HG03520 (cell line): Measurements from ENCODE around the gene HYAL1.
A peak's percentile ranks its signal among the peaks of the same experiment; 100 is the strongest.
"Not testable (repeated sequence)": the region's sequence is repeated elsewhere in the genome, so short reads cannot be mapped to it uniquely, and the experiment has no call there.

ENCODE experiments used
- ATAC-seq: cut with Tn5 transposase; IDR thresholded peaks from one replicate; pipeline ENCODE4 v1.9.1; 2021; ENCODE audit warnings: mild to moderate bottlenecking, moderate library complexity; ENCODE audit not compliant: unreplicated experiment

The HYAL1 gene

DNA sequence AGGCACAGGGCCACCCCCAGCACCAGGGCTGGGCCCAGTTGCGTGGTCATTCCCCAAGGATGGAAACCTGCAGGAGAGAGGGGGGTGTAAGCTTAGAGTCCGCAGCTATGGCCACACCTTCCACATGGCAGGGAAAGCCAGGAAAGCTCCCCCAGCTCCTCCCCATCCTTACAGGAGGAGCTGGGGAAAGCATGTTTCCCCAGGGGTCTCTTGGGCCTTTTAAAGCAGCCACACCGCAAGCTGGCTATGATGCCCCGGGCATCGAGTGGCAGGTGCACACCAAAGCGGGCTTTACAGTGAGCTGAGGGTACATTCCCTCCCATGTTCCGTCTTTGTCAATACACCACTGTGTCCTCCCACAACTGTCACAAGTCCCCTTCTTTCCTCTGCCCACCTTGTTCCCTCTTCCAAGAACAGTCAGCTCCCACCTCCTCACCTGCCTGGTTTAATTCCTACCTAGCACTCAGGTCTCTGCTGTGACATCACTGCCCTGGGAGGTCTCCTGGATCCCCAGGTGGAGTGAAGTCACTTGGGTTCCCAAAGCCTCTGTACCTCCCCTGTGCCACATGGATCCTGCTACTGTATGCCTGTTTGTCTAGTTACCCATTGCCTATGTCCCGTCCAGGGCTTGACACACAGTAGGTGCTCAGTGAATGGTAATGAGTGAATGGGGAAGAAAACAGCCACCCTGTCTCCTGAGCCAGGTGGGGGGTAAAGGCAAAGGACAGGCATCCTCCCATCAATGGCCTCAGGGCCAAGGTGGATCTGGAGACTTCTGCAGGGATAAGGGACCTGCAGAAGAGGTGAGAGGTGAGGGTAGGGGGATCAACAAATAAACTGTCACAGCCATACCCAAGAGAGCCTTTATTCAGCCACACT lies 7.6 kb downstream of the HYAL1 start:
- no peak for ATAC-seq

DNA sequence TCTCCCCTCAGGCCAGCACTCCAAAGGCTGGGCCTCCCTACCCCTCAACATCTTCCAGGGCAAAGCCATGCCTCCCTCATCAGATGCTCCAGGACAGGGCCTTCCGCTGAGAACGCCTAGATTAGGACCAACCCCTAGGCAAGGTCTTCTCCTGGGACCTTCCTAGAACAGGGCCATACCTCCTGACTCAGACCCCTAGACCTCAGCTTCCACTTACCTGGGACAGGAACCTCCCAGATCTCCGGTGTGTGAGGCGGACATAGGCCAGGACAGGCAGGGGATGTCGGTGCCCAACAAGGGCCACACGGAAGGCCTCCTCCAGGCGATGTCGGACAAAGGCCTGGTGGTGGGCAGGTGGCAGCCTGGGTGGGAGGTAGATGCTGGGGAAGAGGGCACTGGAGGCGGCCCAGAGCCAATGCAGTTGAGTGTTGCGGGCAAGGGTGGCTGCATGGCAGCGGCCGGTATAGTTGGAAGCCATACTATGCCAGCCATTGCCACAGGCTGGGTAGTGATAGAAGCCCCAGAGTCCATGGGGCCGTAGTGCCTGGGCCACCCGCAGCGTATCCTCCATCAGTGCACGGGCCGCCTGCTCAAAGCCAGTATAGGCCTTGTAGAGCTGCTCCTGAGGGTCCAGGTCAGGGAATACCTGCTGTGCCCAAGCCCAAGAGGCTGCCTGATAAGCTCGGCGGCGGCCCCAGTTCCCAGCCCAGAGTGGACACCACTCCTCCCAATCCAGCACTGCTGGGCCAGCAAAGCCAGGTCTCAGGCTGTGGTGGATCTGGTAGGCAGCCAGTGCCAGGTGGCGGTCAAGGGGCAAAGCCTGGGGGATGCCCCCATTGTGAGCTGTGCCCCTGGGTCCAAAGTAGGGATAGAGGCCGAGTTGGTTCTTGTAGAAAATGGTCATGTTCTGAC lies 8.6 kb downstream of the HYAL1 start:
- ATAC-seq = no peak

DNA sequence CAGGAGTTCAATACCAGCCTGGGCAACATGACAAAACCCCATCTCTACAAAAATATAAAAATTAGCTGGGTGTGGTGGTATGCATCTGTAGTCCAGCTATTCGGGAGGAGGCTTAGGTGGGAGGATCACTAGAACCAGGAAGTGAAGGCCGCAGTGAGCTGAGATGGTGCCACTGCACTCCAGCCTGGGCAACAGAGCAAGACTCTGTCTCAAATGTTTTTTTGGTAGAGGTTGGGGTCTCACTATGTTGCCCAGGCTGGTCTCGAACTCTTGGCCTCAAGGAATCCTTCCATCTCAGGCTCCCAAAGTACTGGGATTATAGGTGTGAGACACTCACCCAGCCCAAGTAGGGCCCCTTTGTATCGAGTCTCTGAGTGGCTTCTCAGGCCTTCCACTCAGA lies 9.3 kb downstream of the HYAL1 start:
- ATAC-seq = no peak

DNA sequence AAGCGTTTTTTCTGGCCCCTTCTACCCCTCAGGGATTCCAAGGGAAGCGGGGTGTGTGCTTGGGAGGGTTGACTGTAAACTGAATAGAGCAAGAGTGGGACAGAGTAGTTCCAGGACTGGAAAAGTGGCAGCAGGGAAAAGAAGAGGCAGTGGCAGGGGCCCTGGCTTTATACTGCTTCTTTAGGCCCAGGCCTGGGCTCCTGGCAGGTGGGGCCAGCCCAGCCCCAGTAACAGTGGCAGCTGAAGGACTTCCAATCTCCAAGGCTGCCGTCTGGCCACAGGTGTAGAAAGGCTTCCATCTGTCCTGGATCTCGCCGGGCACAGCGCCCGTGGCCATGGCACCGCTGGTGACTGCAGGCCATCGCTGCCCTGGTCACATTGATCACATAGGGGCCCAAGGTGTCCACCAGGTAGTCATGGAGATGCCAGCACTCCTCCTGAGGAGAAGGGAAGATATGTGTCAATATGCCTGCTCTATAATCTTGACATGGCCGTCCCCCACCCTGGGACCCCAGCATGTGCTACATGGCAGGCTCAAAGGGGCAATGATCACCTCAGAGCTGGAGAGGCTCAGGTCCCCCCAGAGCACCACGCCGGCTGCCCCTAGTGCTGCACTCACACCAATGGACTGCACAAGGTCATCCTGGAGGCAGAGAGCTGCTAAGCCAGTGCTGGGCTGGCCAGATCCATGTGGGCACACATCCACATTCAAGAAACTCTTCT lies 10.1 kb downstream of the HYAL1 start:
- no peak for ATAC-seq

DNA sequence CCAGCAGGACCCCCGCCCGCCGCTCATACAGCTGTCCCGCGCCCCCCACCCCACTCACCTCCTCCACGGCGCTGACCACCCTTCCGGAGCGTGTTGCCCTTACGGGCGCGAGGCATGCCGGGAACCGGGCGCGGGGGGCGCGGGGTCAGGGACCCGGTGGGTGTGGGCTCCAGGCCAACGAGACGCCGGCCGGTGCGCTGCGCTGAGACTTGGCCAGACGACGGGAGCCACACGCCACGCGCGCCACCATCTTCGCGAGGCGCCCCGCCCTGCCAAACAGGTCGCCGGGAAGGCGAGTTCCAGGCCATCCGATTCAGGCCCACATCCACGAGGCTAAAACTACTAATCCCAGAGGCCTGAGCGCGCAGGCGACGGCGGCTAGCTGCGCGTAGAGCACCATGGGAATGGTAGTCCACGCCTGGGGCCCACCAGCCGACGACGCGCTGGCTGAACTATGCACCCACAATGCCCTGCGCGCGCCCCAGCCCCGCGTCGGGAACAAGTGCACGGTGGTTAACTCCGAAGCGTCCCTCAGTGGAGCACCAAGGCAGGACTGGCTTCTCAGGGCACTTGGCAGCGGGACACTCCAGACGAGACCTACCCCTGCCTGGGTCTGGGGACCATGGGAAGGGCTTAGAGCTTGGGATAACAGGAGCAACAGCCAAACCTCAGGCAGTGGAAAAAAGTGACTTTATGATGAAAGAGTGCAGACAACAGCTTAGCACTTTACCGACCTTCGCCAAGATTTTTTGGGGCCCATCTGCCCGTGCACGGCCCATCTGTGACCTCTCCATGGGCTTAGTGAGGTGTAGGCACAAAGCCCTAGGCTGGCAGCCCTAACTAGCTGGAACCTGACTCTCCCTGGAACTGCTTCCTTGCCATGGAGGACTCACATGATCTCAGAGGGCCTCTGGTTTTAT lies 11.0 kb downstream of the HYAL1 start, which contains the start of gene IFRD2:
IFRD2 (minus strand) TSS at position 271 of the 920 bp plus-strand sequence; CDS start at position 116, 155 bp downstream.
- ATAC-seq = peak; percentile 91

DNA sequence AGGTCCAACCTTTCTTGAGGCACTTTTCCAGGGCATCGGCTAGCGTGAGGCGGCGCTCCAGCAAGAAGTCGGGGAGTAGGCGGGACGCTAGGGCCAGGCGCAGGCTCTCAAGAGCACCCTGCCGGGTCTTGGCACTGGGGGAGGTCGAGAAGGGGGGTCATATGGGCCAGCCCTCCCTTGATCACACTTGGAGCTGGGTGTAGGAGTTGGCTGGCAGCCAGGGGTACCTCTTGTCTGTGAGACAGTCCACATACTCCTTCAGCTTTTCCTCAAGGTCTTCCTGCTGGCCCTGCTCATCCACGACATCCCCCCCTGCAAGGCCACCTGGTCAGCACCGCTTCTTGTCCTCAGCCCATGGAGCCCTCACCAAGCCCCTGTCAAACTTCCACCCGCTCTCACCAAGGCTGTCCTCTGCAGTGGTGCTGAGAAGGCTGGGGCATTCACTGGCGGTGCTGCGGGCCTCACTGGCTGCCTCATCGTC lies 13.2 kb downstream of the HYAL1 start:
- ATAC-seq = no peak

DNA sequence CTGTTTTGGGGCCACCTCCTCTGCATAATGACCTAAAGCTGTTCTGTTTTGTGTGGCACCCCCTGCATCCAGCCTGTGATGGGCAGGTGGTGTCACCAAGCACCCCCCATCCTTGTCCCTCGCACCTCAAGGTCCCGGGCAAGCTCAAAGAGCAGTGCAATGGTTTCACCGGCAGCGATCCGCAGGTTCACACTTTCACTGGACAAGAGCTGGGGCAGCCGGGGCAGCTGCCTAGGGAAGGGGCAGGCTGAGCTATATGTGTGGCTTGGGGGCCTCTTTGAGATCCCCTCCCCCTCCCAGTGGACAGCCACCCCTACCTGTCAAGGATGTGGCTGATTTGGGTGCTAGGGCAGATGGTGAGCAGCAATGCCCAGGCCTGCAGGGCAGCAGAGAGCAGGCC lies 14.2 kb downstream of the HYAL1 start:
- ATAC-seq = no peak

DNA sequence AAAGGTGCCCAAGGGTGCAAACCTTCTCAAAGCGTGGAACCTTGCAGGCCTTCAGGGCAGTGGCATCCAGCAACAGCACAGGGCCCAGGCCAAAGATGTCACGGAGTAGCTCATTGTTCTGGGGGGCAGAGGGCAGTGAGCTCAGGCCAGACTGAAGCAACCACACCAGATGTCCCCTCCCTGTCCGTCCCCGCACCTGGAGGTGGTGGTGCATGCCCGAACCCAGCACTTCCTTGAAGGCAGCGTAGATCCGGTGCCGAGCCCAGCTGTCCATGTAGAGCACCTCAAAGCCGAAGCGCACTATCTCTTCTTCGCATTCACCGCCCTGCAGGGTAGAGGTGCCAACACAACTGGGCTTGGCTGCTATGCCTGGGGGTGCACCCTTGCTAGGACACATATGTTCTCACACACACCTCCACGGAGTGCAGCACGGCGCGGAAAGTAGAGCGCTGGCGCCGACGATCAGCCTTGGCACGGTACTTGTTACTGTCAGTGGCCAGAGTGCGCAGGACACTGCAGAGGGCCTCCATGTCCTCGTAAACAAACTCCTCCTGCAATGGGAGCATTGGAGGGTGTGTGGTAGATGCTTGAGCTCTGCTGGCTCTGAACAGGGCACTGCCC lies 14.9 kb downstream of the HYAL1 start:
- ATAC-seq = no peak

DNA sequence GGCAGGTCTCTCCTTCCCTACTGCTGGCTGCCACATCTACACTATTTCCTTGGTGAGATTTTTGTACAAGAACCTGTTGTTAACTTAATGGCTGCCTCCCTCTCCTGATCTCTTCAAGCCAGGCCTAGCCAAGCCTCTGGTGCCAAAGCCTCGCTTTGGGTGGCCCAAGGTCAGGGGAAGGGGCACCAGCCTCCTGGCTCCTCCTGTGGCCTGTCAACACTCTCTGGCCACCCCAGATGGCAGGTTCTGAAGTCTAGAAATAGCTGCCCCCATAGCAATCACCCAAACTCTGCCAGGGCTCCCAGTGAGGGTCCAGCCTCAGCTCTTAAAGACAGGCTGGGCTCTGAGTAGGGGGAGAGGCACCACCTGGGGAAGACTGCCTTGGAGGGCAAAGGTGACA lies 16.1 kb downstream of the HYAL1 start:
- ATAC-seq = no peak

DNA sequence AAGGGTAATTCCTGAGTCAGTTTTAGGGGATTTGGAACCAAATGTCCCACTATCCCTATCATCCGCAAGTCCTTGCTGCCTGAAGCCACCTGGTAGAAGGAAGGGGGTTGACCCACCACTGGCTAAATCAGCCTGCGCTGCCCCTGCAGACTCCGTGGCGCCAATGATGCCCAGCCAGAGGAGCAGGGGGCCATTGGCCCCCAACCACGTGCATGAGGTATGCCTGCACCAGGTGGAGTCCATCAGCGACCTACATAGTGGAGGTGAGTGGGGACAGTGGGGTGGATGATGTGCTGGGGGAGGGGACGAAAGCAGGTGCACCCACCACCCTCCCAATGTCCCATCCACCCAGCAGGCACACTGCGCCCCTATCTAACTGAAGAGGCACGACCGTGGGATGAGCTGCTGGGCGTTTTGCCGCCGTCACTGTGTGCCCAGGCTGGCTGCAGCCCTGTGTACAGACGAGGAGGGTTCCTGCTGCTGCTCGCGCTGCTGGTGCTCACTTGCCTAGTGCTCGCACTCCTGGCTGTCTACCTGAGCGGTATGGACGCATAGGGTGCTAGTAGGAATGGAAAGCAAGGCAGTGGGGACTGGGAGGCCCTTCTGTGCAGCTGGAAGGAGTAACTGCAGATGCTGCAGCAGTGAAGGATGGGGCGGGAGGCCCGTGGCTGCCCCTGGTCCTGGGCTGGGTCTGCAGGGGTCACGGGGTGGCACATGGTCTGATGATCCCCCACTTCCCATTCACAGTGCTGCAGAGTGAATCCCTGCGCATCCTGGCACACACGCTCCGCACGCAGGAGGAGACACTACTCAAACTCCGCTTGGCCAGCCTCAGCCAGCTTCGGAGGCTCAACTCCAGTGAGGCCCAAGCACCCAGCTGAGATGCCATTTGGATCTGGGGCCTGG lies 16.8 kb downstream of the HYAL1 start:
- ATAC-seq = no peak

DNA sequence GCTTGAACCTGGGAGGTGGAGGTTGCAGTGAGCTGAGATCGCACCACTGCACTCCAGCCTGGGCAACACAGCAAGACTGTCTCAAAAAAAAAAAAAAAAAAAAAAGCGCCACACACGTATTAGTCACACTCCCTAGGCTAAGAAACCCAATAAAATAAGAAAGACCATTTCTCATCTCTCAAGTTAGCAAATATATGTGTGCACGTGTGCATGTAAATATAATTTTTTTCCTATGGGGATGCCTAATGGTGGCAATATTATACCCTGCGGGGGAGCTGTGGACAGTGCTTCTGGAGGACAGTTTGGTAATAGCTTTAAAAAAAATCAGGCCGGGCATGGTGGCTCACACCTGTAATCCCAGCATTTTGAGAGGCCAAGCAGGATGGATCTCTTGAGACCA lies 19.3 kb downstream of the HYAL1 start:
- not testable (repeated sequence) for ATAC-seq

DNA sequence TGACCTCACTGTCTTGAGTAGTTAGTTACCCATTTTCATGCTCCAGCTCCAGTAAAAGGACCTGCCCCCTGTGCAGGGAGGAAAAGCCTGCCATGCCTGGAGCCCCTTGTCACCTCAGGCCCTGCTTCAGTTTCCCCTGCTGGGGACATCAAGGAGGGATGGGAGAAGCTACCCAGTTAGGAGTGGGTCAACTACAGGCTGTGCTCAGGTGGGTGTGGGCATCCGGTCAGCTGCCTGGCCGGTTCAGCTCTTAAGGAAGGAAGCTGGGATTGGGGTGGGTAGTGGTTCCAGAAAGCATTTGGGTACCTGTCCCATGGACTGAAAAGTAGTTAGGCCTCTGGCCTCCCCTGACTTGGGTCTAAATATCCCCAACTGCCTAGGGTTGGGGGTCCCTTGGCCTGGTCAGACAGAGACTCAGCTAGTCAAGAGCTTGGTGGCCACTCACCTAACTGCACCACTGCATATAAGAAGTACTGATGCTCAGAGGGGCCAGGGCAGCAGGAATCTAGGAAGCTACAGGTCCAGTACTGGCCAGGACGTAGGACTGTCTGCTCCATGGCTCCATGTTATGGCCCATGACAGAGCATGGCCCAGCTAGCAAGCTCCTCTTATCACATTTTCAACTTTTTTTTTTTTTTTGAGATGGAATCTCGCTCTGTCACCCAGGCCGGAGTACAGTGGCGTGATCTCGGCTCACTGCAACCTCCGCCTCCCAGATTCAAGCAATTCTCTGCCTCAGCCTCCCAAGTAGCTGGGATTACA lies 23.9 kb downstream of the HYAL1 start:
- ATAC-seq = no peak

DNA sequence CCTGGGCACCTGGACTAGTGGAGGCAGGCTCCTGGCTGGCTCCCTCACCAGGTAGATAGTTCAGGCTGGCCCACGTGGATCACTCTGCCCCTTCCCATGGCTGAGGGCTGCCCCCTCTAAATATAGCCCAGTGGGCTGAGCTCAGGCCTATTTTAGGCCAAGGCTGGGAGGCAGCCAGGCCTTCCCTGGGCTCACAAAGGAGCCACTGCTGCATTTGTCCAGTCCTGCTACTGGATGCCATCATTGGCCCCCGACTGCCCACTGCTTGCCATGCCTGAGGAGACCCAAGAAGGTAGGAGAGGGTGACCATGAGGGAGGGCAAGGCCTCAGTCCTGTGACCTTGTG lies 24.5 kb downstream of the HYAL1 start, which contains the start of gene LSMEM2:
LSMEM2 (plus strand) TSS at position 208 of the 345 bp plus-strand sequence; CDS start at position 235, 27 bp downstream.
- ATAC-seq = no peak

DNA sequence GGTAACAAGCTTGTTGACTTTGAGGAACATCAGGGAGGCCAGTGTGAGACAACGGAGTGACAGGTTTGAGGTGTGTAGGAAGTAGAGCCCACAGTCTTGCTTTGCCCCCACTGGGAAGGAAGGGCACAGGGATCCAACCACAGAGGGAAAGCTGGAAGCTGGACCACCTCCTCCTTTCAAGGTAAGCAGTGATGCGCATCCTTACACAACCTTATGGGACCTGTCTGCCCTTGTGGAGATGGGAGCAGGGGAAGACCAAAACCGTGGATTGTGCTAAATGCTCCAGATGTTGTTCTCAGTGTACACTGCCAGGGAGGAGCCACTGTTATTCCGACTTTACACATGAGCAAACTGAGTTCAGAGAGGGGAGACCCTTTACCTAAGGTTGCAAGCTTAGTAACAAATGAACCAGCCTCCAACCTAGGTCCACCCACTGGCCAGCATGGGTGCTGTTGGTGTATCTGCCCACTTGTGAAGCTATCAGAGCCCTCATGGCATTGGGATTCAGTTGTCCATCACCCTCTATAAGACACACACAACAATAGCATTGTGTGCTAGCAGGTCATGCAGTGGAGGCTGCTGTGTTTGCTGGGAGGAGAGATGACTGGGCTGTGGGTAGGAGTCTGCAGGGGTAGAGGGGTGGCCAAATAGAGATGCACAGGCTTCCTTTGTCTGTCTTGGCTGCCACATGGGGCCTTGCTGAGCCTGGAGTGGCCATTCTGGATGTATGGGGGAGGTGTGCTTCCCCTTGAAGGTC lies 25.1 kb downstream of the HYAL1 start:
- ATAC-seq = no peak

DNA sequence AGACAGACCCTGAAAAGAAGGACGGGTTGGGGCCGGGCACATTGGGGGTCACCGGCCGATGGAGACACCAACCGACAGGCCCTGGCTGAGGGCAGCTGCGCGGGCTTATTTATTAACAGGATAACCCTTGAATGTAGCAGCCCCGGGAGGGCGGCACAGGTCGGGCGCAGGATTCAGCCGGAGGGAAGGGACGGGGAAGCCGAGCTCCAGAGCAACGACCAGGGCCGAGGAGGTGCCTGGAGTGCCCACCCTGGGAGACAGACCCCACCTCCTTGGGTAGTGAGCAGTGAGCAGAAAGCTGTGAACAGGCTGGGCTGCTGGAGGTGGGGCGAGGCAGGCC lies 26.6 kb downstream of the HYAL1 start:
- no peak for ATAC-seq

DNA sequence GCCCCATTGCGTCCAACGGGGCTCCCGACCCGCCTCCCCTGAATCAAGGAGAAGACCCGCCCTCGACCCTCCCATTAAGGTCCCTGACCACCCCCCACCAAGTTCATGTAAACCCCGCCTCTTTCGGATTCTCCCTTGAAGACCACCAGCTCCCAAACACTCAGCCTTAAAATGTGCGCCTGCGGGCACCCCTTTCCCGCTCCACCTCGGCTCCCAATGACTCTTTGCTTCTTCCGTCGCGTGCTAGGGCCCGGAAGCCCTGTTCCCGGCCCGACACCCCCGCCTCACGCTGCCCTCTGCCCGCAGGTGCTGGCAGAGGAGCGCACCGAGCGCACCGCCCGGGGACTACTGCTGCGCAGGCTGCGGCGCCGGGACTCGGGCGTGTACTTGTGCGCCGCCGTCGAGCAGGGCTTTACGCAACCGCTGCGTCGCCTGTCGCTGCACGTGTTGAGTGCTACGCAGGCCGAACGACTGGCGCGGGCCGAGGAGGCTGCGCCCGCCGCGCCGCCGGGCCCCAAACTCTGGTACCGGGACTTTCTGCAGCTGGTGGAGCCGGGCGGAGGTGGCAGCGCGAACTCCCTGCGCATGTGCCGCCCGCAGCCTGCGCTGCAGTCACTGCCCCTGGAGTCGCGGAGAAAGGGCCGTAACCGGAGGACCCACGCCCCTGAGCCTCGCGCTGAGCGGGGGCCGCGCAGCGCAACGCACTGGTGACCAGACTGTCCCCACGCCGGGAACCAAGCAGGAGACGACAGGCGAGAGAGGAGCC lies 27.2 kb downstream of the HYAL1 start:
- ATAC-seq = no peak
